Medulla oblongata (tissue), 1 donor: ENCODE data around the gene NT5M.

Experiments
- DNase-seq: peaks from one replicate; pipeline ENCODE4 v3.0.0-alpha.2; 2015; ENCODE audit errors: extremely low spot score

NT5M gene

GRCh38 chr17:17393976-17394375 is 90.8 kb downstream of the NT5M start:
- DNase-seq, result no peak

- DNase-seq, result no peak
Measured at GRCh38 chr17:17394494-17394893, 91.3 kb downstream of the NT5M start.

- no peak for DNase-seq
Measured at GRCh38 chr17:17395246-17395802, 92.2 kb downstream of the NT5M start.

- no peak for DNase-seq
Measured at GRCh38 chr17:17395885-17396284, 92.7 kb downstream of the NT5M start.
